ENCODE results near the gene NCKAP5.

DNA sequence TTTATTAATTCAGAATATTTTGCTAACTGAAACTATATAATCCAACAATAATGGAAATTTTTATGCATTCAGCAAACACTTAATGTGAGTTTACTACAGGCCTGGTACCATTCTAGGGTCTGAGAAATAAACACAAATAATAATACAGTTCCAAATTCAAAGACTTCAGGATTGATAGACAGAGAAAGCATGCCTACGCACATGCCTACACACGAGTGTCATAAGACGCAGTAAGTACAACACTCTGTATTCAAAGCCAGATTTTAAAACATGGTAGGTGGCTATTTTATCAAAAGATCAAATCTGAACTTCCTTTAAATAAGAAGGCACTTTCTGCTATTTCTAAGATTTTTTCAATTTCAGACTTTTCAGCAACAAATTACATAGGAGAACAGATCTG is 346.9 kb downstream of the NCKAP5 start:
- TF ChIP-seq, protein P1, sequence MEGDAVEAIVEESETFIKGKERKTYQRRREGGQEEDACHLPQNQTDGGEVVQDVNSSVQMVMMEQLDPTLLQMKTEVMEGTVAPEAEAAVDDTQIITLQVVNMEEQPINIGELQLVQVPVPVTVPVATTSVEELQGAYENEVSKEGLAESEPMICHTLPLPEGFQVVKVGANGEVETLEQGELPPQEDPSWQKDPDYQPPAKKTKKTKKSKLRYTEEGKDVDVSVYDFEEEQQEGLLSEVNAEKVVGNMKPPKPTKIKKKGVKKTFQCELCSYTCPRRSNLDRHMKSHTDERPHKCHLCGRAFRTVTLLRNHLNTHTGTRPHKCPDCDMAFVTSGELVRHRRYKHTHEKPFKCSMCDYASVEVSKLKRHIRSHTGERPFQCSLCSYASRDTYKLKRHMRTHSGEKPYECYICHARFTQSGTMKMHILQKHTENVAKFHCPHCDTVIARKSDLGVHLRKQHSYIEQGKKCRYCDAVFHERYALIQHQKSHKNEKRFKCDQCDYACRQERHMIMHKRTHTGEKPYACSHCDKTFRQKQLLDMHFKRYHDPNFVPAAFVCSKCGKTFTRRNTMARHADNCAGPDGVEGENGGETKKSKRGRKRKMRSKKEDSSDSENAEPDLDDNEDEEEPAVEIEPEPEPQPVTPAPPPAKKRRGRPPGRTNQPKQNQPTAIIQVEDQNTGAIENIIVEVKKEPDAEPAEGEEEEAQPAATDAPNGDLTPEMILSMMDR (IDR thresholded peaks at IDR 0.05), result no peak
- no peak for TF ChIP-seq POLR2A (IDR thresholded peaks at IDR 0.05)
